Neutrophil (primary cell): ENCODE results near the gene GNAI1.

Experiments
- H3K27ac ChIP-seq: fragments of 200-600 bp; sonication (generic); 2 replicates; pipeline ENCODE4 v1.5.1; 2016; ENCODE audit warnings: mild to moderate bottlenecking, moderate library complexity
- H3K27me3 ChIP-seq: fragments of 200-600 bp; sonication (generic); 2 replicates; pipeline ENCODE4 v1.6.0; 2016; ENCODE audit warnings: mild to moderate bottlenecking
- H3K36me3 ChIP-seq: fragments of 200-600 bp; sonication (generic); 2 replicates; pipeline ENCODE4 v1.5.1; 2017
- H3K4me1 ChIP-seq, 2 experiments: fragments of 200-600 bp in 1 of 2; sonication (generic) in 1 of 2; 1 replicate in 1 of 2; 2 replicates in 1 of 2; pipeline versions ENCODE4 v1.5.1 to v1.6.1; 2013 to 2016; ENCODE audit warnings: low read depth in 1 of 2, low read length in 1 of 2, mild to moderate bottlenecking in 1 of 2, moderate library complexity in 1 of 2; ENCODE audit not compliant: control insufficient read depth in 1 of 2, insufficient read depth in 1 of 2
- H3K4me3 ChIP-seq, 2 experiments: fragments of 200-600 bp in 1 of 2; sonication (generic) in 1 of 2; 1 replicate in 1 of 2; 2 replicates in 1 of 2; pipeline ENCODE4 v1.5.1; 2013 to 2016; ENCODE audit warnings: low read depth in 1 of 2, low read length in 1 of 2, mild to moderate bottlenecking in 1 of 2, moderate library complexity in 1 of 2
- H3K9me3 ChIP-seq: fragments of 200-600 bp; sonication (generic); 2 replicates; pipeline ENCODE4 v1.5.1; 2016
- TF ChIP-seq, protein P1 (sequence below): fragments of 200-600 bp; sonication (generic); IDR thresholded peaks from 2 replicates; pipeline ENCODE4 v1.5.1; 2016; ENCODE audit warnings: antibody characterized with exemption

The GNAI1 gene

DNA sequence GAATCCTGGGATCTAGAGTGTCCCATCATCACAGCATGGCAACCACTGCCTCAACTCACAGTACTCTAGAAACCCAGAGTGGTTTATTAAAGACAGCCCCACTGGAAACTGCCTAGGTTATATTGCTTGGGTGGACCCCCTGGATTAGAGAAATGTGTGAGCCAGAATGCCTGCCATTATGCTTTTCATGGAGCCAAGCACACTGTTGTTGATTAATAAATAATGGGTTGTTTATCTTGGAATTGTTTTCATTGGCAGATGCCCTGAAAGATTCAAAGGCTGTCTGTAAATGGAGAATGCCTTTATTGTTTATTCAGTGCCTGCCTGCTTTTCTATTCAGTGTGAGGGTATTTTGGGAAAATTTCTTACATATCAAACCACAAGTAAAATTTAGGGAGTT, 52.1 kb downstream of the GNAI1 start:
- Histone ChIP-seq H3K36me3 (no peaks in the 10 kb centered on the region), H3K4me1 (no peaks in the 10 kb centered on the region), H3K4me3 (no peak overlapping the region), H3K9me3 (no peaks in the 10 kb centered on the region), H3K27ac (no peak overlapping the region), H3K27me3 (no peaks in the 10 kb centered on the region)
- TF ChIP-seq, protein P1, sequence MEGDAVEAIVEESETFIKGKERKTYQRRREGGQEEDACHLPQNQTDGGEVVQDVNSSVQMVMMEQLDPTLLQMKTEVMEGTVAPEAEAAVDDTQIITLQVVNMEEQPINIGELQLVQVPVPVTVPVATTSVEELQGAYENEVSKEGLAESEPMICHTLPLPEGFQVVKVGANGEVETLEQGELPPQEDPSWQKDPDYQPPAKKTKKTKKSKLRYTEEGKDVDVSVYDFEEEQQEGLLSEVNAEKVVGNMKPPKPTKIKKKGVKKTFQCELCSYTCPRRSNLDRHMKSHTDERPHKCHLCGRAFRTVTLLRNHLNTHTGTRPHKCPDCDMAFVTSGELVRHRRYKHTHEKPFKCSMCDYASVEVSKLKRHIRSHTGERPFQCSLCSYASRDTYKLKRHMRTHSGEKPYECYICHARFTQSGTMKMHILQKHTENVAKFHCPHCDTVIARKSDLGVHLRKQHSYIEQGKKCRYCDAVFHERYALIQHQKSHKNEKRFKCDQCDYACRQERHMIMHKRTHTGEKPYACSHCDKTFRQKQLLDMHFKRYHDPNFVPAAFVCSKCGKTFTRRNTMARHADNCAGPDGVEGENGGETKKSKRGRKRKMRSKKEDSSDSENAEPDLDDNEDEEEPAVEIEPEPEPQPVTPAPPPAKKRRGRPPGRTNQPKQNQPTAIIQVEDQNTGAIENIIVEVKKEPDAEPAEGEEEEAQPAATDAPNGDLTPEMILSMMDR: no peak

GRCh38 chr7:80187279-80187678, 52.6 kb downstream of the GNAI1 start:
- Histone ChIP-seq H3K36me3 (no peaks in the 10 kb centered on the region), H3K27ac (no peak overlapping the region), H3K4me1 (no peaks in the 10 kb centered on the region), H3K9me3 (no peaks in the 10 kb centered on the region), H3K4me3 (no peak overlapping the region), H3K27me3 (no peaks in the 10 kb centered on the region)
- TF ChIP-seq, protein P1: no peak

- no peaks in the 10 kb centered on the region for H3K9me3 ChIP-seq
- no peaks in the 10 kb centered on the region for H3K36me3 ChIP-seq
- no peaks in the 10 kb centered on the region for H3K27me3 ChIP-seq
- H3K4me3 ChIP-seq: no peak overlapping the region
- H3K27ac ChIP-seq: no peak overlapping the region
- no peaks in the 10 kb centered on the region for H3K4me1 ChIP-seq
- TF ChIP-seq, protein P1: no peak
Measured at GRCh38 chr7:80187727-80188126, 53.1 kb downstream of the GNAI1 start.

GRCh38 chr7:80189638-80190037, 55.0 kb downstream of the GNAI1 start:
- H3K27me3 ChIP-seq: no peaks in the 10 kb centered on the region
- H3K36me3 ChIP-seq: no peaks in the 10 kb centered on the region
- TF ChIP-seq, protein P1: no peak
- no peak overlapping the region for H3K27ac ChIP-seq
- no peaks in the 10 kb centered on the region for H3K9me3 ChIP-seq
- no peak overlapping the region for H3K4me3 ChIP-seq
- H3K4me1 ChIP-seq: no peaks in the 10 kb centered on the region

DNA sequence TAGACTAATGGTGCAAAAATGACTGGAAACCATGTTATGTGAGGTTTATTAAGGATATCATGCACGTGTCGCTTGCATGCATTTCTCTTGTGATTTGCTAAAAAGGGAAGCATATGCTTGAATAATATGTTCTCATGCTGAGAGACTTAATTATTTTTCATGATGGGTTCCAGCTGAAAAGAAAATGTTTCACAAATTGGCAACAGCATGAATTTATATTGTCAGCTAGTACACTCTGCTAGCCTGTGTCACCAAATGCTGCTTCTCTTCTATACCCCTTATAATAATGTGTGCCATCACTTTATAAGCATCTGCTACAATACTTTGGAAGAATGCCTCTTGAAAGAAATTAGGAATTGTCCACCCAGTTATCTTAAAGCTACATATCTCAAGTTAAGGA, 63.0 kb downstream of the GNAI1 start:
- no peak overlapping the region for H3K27ac ChIP-seq
- TF ChIP-seq, protein P1: no peak
- no peaks in the 10 kb centered on the region for H3K27me3 ChIP-seq
- H3K36me3 ChIP-seq: no peaks in the 10 kb centered on the region
- H3K4me1 ChIP-seq: no peaks in the 10 kb centered on the region
- H3K9me3 ChIP-seq: no peaks in the 10 kb centered on the region
- H3K4me3 ChIP-seq: no peak overlapping the region

- no peak overlapping the region for H3K27ac ChIP-seq
- no peaks in the 10 kb centered on the region for H3K4me1 ChIP-seq
- no peaks in the 10 kb centered on the region for H3K27me3 ChIP-seq
- no peaks in the 10 kb centered on the region for H3K36me3 ChIP-seq
- H3K9me3 ChIP-seq: no peaks in the 10 kb centered on the region
- no peak overlapping the region for H3K4me3 ChIP-seq
- TF ChIP-seq, protein P1: no peak
Measured at GRCh38 chr7:80199051-80199450, 64.4 kb downstream of the GNAI1 start.
